Gastroesophageal sphincter (tissue), 4 donors: Measurements from ENCODE around the gene PLEKHM2. TPM values are rescaled to one million over a fixed set of nuclear protein-coding genes. Genes with fewer than 3 reads are reported as not detected.
A peak's percentile ranks its signal among the peaks of the same experiment; 100 is the strongest.

Source experiments
- ATAC-seq: fragments of 150-250 bp; one replicate; pipeline ENCODE4 v1.9.1; 2016; ENCODE audit warnings: mild to moderate bottlenecking, moderate library complexity
- H3K27ac ChIP-seq, 4 donors: fragments of 200-600 bp; sonication (generic) in 3 of 4; 1 replicate in 3 of 4; 2 replicates in 1 of 4; pipeline ENCODE4 v1.5.1; 2016 to 2019
- H3K27me3 ChIP-seq: fragments of 200-600 bp; sonication (generic); one replicate; pipeline ENCODE4 v1.5.1; 2019
- H3K36me3 ChIP-seq, 2 donors: fragments of 200-600 bp; sonication (generic); one replicate each; pipeline ENCODE4 v1.5.1; 2019; ENCODE audit warnings: control low read depth in 1 of 2
- H3K4me1 ChIP-seq, 3 donors: fragments of 200-600 bp; sonication (generic); 1 replicate in 2 of 3; 2 replicates in 1 of 3; pipeline ENCODE4 v1.5.1; 2016 to 2019; ENCODE audit warnings: control low read depth in 2 of 3
- H3K4me3 ChIP-seq, 2 donors: fragments of 200-600 bp; sonication (generic); one replicate each; pipeline ENCODE4 v1.5.1; 2019; ENCODE audit warnings: mild to moderate bottlenecking in 1 of 2, moderate library complexity in 1 of 2
- H3K9me3 ChIP-seq, 3 donors: fragments of 200-600 bp; sonication (generic); one replicate each; pipeline ENCODE4 v1.5.1; 2017 to 2019; ENCODE audit warnings: control low read depth in 2 of 3
- EP300 ChIP-seq: sonication (generic); formaldehyde crosslinking; IDR thresholded peaks from one replicate; pipeline ENCODE4 v1.6.1; 2017; ENCODE audit warnings: antibody characterized with exemption, mild to moderate bottlenecking
- POLR2A ChIP-seq, 2 donors: fragments of 450-650 bp; IDR thresholded peaks; one replicate each; pipeline ENCODE4 v1.6.1; 2017; ENCODE audit warnings: antibody characterized with exemption in 2 of 2, mild to moderate bottlenecking in 2 of 2, moderate library complexity in 1 of 2
- POLR2AphosphoS5 ChIP-seq: sonication (generic); formaldehyde crosslinking; IDR thresholded peaks from one replicate; pipeline ENCODE4 v1.6.1; 2017; ENCODE audit warnings: antibody characterized with exemption
- WGBS, 2 donors: methylation state at CpG; one replicate each; pipeline ENCODE4 v1.1.5; 2018; ENCODE audit warnings: low coverage in 1 of 2; 5-methylcytosine and 5-hydroxymethylcytosine counted together
- total RNA-seq, 4 donors: library from RNA; depleted of rRNA; stranded (reverse); fragments of >200 nt; gene quantifications; one replicate each; pipeline ENCODE4 v1.1.0, GENCODE V29; 2016
- TF ChIP-seq, protein P1 (sequence below), 4 experiments: fragments of 200-600 bp in 2 of 4; fragments of 450-650 bp in 2 of 4; sonication (generic) in 1 of 4; IDR thresholded peaks; one replicate each; pipeline ENCODE4 v1.5.1; 2017 to 2019; ENCODE audit warnings: antibody characterized with exemption in 4 of 4, mild to moderate bottlenecking in 2 of 4, moderate library complexity in 2 of 4

The PLEKHM2 gene
- total RNA-seq, 4 donors from 2014 or later: 32.1 to 65.2 (median 41.8) TPM

DNA sequence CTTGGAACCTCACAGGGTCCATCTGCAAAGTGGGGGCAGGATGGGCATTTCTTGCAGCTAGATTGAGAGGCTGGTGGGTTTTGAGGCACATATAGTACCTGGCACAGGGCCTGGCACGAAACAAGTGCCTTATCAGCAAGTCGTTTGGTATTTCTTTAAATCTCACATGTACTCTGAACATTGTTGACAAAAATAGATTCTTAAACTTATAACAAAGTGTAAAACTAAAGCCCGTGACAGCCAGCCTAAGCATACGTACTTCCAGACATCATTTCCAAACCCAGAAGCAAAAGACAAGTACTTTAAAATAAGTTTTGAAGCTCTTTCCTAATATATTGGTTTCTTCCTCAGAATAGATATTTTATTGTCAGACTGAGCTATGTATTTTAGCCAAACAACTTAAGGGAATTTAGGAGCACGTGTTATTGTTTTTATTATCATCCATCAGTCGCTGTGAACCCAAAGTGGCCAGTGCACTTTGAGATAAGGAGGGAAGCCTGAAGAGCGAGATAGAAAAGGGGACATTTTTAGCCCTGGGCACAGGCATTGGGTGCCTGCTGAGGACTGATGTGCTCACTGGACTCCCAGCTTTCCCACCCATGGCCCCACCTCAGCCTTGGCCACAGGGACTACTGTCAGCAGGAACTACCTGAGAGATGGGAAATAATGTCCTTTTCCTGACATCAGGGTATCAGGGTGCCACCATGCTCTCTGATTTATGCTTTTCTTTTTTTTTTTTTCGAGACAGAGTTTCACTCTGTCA is 77.4 kb downstream of the PLEKHM2 start:
- 34% methylated on average over 7 of the region's 8 CpGs for WGBS, 2 donors
- Histone ChIP-seq H3K27ac (peak overlapping the region; percentile 15 to 77 (median 65)), H3K4me3 (peak overlapping the region in 1 of 2 donors; percentile 75), H3K4me1 (peaks cover 0 to 80% (median 28%) of the 10 kb centered on the region in 3 donors), H3K27me3 (peaks cover 16% of the 10 kb centered on the region), H3K36me3 (peaks cover 0 to 24% of the 10 kb centered on the region in 2 donors), H3K9me3 (no peaks in the 10 kb centered on the region)
- ATAC-seq: no peak
- TF ChIP-seq, protein P1, sequence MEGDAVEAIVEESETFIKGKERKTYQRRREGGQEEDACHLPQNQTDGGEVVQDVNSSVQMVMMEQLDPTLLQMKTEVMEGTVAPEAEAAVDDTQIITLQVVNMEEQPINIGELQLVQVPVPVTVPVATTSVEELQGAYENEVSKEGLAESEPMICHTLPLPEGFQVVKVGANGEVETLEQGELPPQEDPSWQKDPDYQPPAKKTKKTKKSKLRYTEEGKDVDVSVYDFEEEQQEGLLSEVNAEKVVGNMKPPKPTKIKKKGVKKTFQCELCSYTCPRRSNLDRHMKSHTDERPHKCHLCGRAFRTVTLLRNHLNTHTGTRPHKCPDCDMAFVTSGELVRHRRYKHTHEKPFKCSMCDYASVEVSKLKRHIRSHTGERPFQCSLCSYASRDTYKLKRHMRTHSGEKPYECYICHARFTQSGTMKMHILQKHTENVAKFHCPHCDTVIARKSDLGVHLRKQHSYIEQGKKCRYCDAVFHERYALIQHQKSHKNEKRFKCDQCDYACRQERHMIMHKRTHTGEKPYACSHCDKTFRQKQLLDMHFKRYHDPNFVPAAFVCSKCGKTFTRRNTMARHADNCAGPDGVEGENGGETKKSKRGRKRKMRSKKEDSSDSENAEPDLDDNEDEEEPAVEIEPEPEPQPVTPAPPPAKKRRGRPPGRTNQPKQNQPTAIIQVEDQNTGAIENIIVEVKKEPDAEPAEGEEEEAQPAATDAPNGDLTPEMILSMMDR (IDR thresholded peaks at IDR 0.05): no peak
- TF ChIP-seq POLR2AphosphoS5 (no peak), POLR2A (IDR thresholded peaks at IDR 0.05) (no peak), EP300 (no peak)

DNA sequence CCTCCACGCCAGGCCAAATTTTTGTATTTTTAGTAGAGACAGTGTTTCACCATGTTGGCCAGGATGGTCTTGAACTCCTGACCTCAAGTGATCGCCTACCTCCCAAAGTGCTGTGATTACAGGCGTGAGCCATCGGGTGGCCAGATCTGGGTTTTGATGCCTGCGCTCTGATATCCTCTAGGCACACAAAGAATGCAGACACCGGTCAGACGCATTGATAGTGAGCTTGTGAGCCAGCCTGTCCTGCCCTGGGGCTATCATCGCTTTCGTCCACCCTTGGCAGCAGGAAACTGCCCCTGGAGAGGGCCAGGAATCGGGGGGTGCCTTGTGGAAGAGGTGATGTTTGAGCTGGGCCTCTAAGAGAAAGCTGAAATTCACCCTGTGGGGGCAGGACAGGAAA is 78.4 kb downstream of the PLEKHM2 start:
- H3K4me3 ChIP-seq: no peak overlapping the region
- no peak for ATAC-seq
- peaks cover 0 to 72% (median 24%) of the 10 kb centered on the region in 3 donors for H3K4me1 ChIP-seq
- 0 to 86% methylated on average over 1 to 5 of the region's 10 CpGs for WGBS, 2 donors
- peaks cover 16% of the 10 kb centered on the region for H3K27me3 ChIP-seq
- no peak overlapping the region for H3K27ac ChIP-seq
- no peak for TF ChIP-seq POLR2AphosphoS5
- no peak for TF ChIP-seq POLR2A (IDR thresholded peaks at IDR 0.05)
- TF ChIP-seq, protein P1 (IDR thresholded peaks at IDR 0.05): no peak
- no peak for TF ChIP-seq EP300
- H3K36me3 ChIP-seq: peaks cover 0 to 34% of the 10 kb centered on the region in 2 donors
- H3K9me3 ChIP-seq: no peaks in the 10 kb centered on the region

DNA sequence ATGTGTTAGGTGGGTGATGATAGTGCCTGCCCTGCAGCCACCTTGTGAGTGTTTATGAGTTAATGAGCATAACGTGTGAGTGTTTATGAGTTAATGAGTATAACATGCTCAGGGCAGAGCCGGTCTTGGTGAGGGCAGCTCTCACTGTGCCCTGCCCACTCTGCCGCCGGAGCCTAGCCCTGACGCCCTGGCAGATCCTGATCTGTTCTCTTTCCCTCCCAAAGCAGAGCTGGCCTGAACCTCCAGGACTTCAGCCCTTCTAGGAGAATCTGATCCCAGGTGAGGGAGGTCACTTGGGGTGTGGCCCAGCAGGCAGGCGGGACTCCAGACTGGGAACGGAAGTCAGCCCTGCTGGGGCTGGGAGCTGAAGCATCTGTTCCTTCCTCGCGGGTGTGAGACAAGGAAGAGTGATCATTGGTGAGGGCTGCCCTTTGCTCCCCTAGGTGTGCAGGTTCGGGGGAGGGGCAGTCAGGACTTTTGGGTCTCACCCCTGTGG is 80.2 kb downstream of the PLEKHM2 start:
- Histone ChIP-seq H3K36me3 (peaks cover 0 to 51% of the 10 kb centered on the region in 2 donors), H3K4me3 (no peak overlapping the region), H3K4me1 (peaks cover 0 to 55% (median 14%) of the 10 kb centered on the region in 3 donors), H3K9me3 (no peaks in the 10 kb centered on the region), H3K27me3 (peaks cover 3% of the 10 kb centered on the region), H3K27ac (no peak overlapping the region)
- TF ChIP-seq EP300: no peak
- TF ChIP-seq POLR2AphosphoS5: no peak
- TF ChIP-seq, protein P1 (IDR thresholded peaks at IDR 0.05): no peak
- TF ChIP-seq POLR2A (IDR thresholded peaks at IDR 0.05): no peak
- ATAC-seq: no peak
- 30 to 76% methylated on average over 2 to 3 of the region's 10 CpGs for WGBS, 2 donors

DNA sequence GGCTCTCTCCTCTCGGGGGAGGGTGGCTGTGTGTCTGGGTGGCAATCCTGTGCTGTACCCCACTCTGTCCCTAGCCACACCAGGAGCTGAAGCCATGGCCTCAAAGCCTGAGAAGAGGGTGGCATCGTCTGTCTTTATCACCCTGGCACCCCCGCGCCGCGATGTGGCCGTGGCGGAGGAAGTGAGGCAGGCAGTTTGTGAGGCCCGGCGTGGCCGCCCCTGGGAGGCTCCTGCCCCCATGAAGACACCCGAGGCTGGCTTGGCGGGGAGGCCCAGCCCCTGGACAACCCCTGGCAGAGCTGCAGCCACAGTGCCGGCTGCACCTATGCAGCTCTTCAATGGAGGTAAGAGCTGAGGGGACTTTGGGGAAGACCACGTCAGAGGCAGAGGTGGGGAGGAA is 80.8 kb downstream of the PLEKHM2 start:
- Histone ChIP-seq H3K4me1 (peaks cover 0 to 49% (median 10%) of the 10 kb centered on the region in 3 donors), H3K36me3 (peaks cover 0 to 57% of the 10 kb centered on the region in 2 donors), H3K4me3 (no peak overlapping the region), H3K9me3 (no peaks in the 10 kb centered on the region), H3K27me3 (no peaks in the 10 kb centered on the region), H3K27ac (no peak overlapping the region)
- no CpG with 5 or more reads among the region's 15 CpGs for WGBS, 2 donors
- no peak for ATAC-seq
- TF ChIP-seq, protein P1 (IDR thresholded peaks at IDR 0.05): no peak
- TF ChIP-seq POLR2A (IDR thresholded peaks at IDR 0.05): no peak
- TF ChIP-seq POLR2AphosphoS5: no peak
- no peak for TF ChIP-seq EP300
